ENCODE data around the gene QSOX2.
"Not testable (repeated sequence)": the region's sequence is repeated elsewhere in the genome, so short reads cannot be mapped to it uniquely, and the experiment has no call there.

QSOX2 gene

GRCh38 chr9:136282272-136282861 lies 36.8 kb upstream of the QSOX2 start:
- DNase-seq = no peak

- DNase-seq = no peak
These were observed 36.0 kb upstream of the QSOX2 start for GRCh38 chr9:136281421-136282271.

- no peak for DNase-seq
These were observed 35.1 kb upstream of the QSOX2 start for GRCh38 chr9:136280535-136281315.

- DNase-seq = no peak
These were observed 33.9 kb upstream of the QSOX2 start for GRCh38 chr9:136279471-136279870.

GRCh38 chr9:136278894-136279293 lies 33.3 kb upstream of the QSOX2 start:
- no peak for DNase-seq

- no peak for DNase-seq
These were observed 32.6 kb upstream of the QSOX2 start for GRCh38 chr9:136278221-136278620.

- no peak for DNase-seq
These were observed 32.1 kb upstream of the QSOX2 start for GRCh38 chr9:136277746-136278145.

- DNase-seq = no peak
These were observed 31.1 kb upstream of the QSOX2 start for GRCh38 chr9:136276716-136277115.

GRCh38 chr9:136275655-136276429 lies 30.2 kb upstream of the QSOX2 start:
- no peak for DNase-seq

GRCh38 chr9:136274786-136275654 lies 29.4 kb upstream of the QSOX2 start:
- no peak for DNase-seq

GRCh38 chr9:136273921-136274785 lies 28.5 kb upstream of the QSOX2 start:
- no peak for DNase-seq

GRCh38 chr9:136273244-136273865 lies 27.7 kb upstream of the QSOX2 start:
- no peak for DNase-seq

- DNase-seq = peak; percentile 26 to 49 (median 47)
These were observed 24.6 kb upstream of the QSOX2 start for GRCh38 chr9:136270173-136270705.

GRCh38 chr9:136268735-136269134 lies 23.1 kb upstream of the QSOX2 start:
- DNase-seq = no peak

GRCh38 chr9:136268318-136268717 lies 22.7 kb upstream of the QSOX2 start:
- DNase-seq = no peak

GRCh38 chr9:136267261-136268111 lies 21.9 kb upstream of the QSOX2 start:
- peak; percentile 88 to 94 (median 90) for DNase-seq

GRCh38 chr9:136266641-136267040 lies 21.0 kb upstream of the QSOX2 start:
- DNase-seq = not testable (repeated sequence)

GRCh38 chr9:136265561-136266355 lies 20.1 kb upstream of the QSOX2 start:
- no peak for DNase-seq
